HG02981 (cell line): ENCODE results near the gene TMOD2.
A peak's percentile ranks its signal among the peaks of the same experiment; 100 is the strongest.

ENCODE experiments used
- ATAC-seq: cut with Tn5 transposase; IDR thresholded peaks from one replicate; pipeline ENCODE4 v1.9.1; 2021; ENCODE audit warnings: mild to moderate bottlenecking, moderate library complexity; ENCODE audit not compliant: unreplicated experiment

The TMOD2 gene

DNA sequence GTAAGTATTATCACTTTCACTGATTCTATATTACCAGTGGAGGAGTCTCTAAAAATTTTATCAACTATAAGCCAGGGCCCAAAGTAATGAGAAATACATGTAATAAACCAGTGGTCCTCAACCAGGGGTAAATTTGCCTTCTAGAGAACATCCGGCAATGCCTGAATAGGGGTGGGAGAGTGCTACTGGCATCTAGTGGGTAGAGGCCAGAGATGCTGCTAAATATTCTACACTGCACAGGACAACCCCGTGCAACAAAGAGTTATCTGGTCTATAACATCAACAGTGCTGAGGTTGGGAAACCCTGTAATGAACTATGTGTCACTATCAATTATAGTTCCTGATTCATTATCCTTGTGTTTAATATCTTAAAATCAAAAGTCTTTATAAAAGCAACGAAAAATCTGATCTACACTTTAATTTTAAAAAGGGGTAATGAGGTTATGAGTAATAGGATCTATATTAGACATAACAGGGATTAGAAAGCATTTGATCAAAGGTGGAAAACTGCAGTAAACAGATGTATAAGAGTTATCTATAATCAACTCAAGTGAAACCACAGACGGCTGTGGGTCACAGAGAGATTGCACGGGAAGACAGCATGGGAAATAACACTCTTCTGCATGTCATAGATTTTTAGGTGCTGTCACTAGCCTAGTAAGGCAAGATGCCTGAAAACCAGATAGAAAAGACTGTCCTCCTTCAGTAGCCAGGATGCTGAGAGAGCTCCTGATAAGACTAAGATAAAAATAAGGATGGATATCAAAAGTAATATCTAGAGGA is 16.0 kb upstream of the TMOD2 start:
- no peak for ATAC-seq

DNA sequence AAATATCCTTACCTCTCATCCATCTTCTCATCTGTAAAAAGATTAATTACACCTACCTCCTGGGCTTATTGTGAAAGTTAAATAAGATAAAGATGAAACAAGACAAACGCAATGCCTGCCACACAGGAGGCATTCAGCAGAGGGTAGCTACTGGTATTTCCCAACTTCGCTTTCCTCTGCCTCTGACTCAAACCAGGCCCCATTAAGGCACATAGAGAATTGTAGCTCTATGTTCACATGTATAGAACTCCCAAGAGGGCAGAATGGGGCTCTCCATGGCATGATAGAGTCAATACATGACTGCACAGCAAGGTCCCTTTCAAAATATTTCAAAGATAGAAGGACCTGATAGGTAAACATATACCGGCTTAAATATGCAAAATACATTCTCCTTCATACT is 15.3 kb upstream of the TMOD2 start:
- ATAC-seq = peak; percentile 20

DNA sequence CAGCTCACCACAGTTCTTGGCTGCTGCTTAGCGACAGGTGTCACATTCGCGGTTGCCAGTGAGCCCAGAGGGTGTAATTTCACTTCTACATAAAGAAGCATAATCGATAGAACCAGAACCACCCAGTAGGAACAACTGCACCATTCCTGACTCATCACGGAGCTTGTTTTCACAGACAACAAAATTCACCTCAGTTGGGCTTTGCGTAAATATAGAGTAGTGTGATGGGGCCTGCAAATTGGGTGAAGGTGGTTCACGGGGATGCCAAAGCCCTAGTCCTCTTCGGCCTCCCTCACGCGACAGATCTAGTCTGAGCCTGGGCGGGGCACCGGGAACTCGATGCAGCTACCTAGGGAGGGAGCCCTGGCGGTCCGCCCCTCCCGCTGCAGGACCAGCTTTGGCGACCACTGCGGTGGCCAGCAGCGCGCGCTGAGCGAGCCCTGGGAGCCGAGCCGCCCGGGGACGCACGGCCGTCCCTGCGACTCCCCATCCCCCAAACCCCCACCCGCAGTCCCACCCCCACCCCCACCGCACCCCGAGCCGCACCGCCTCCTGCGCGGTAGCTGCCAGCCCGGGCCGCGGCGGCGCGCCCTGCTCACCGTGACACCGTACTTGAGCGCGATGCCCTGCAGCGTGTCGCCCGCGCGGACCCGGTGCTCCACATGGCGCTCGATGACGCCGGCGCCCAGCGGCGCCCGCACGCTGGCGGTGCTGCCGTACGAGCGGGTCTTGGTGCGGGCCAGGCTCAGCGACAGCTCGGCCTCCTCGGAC is 14.5 kb upstream of the TMOD2 start:
- peak; percentile 27 for ATAC-seq

DNA sequence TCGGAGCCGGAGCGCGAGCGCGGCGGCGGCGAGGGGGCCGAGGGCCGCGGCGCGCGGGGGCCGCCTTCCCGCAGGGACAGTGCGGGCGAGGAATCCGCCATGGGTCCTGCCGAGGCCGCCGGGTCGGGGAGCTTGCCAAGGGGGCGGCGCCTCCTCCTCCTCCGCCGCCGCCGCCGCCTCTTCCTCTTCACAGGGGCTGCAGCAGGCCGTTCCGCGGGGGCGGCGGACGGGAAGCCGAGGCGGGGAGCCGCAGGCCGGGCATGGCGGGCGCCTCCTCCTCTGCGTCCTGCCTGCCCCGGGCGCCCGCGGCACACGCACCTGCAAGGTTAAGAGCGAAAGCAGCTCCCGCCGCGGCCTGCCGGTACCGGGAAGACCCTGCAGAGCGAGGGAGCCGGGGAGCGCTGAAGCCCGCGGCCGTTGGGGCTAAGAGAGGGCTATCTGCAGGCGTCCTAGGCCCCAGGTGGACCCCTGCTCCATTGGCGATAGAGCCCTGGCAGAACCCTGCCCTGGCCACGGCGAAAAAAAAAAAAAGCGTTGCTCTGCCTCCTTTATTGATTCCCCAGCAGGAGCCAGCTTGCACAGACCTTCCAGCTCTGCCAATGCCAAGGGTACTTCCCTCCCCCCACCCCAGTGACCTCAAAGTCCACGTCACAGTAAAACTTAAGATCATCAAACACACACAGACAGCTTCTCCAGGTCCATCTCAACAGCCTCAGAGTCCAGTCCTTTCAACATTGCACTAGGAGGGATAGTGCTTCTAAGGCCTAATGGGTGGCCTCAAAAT is 13.7 kb upstream of the TMOD2 start, which contains the start of gene LYSMD2:
Gene LYSMD2, minus strand, starts transcription at position 134 of the 784 bp plus-strand sequence. Its CDS starts 33 bp downstream, at position 101.
- peak; percentile 28 for ATAC-seq

DNA sequence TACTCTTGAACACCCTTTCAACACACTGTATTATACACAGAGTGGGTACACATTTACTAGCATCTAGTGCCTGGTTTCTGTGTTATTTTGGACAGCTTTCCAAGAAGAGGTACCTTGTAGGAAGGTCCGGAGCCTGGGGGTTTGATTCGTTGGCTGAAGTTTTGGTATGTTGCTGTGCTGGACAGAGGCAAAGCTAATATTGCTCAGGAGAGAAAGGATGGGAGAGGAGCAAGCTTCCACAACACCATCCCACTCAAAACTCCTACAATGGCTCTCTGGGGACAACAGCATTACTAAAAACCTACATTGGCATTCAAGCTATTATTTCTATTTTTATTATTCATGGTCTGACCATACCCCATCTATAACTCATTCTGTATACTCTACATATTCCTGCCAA is 12.8 kb upstream of the TMOD2 start:
- ATAC-seq = no peak

DNA sequence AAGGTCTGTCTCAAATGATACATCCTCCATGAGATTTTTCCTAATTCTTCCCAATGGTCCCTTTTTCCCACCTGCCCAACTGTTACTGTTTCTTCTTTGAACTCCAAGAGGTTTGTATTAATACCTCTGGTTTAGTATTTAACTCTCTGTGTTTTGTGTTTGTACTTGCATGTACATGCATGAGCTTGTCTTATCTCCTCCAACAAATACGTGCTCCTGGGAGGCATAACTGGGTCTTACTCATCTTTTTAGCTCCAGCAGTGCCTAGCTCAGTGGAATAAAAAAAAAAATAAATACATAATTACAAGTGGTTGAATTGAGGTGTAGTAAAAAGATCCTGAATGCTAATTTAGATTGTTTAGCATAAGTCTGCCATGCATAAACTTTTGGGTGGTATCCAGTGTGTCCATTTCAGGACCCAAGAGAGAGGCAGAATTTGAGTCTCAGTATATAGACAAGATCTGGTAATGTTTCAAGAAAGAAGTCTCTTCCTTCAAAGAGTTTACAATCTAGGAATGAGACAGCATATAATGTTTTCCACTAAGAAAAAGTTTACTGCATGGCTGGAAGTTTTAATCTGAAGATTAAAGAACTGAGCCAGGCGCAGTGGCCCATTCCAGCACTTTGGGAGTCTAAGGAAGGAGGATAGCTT is 12.2 kb upstream of the TMOD2 start:
- no peak for ATAC-seq

DNA sequence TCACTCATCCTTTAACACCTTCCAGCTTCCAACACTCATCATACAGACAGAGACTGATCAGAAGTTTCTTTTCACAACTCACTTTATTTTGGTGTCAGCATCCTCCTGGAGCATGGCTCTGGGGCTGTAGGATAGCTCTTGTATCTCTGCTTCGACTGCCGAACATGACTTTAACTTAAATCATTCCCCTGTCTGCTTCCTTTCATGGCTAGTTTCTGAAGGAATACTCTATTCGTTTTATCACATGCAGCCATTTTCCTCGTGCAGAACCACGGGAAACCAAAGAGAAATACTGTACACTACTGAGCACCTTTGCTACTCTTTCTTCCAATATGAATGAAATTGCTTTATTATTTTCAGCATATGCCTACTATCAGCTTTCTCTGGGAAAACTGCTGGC is 2.1 kb upstream of the TMOD2 start:
- no peak for ATAC-seq

DNA sequence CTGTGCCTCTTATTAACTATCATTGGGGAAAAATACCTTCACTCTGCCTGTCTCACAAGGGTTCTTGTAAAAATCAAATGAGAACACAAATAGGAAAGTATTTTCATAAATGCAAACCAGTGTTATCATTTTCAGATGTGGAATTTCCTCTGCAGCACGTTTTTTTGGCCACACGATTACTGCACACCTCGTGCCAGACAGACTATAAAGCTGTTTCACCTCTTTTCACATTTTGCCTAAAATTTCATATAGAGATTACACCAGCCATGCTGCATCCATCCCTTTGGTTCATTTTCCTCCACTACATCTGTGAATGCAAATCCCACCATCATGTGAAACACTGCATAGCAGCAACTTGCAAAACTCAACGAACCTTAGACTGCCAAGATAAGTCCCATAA is 1.2 kb upstream of the TMOD2 start:
- ATAC-seq = no peak

DNA sequence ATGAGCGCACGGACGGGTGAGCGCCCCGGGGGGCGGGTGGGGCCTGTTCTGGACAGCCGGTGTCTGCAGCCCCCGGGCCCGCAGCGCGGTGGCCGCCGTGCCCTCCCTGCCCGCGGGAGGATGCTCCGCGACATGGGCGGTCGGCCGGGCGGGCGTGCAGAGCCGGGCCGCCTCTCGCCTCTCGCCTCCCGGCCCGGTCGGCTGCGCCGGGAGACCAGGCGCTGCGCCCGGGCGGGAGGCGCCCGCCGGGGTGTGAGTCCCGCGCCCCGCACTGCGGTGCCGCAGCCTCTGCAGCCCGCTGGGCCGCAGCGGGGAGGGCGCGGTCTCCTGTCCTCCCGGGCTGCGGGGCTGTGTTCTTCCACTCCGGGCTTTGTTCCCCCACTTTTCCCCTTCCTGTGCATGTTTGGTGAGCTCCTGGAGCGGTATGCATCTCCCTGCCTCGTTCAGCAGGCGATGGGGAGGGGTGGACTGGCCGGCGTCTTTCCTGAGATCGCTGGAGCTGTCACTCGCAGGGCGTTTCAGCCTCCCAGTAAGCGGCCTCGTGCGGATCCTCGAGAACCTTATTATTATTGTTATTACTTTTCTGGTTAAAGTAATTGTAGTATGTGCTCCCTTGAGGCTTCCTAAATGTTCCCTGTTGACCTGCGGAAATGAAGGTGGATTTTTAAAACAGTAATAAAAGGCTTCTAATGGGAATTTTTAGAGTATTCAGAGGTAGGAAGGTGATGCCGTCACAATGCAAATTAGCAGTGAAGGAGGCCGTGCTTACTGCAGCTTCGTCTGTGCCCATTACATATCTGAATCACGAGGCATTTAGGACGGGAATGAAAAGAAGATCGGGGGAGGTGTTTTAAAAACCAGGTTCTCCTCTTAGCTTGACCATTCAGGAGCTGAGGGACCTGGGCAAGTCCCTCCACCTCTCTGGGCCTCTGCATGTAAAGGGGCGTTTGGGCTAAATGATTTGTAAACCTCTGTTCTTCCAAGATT is 593 bp downstream of the TMOD2 start:
- ATAC-seq = peak; percentile 34

DNA sequence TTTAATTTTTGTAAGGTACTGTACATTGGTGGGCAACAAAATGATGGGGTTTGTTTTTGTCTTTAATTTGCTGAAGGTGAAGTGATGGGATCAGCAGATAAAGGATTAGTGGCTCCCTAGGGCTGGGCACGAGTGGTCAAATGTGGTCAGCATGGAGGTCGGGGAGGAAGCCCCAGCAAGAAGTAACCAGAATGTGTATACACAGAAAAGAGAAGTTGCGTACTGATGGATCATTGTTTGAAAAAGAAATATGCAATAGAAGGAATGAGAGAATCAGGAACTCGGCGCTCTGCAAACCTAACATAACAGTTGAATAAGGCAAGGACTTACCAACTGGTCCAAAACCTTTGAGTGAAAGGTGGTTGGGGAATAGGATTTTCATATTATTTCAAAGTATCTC is 1.5 kb downstream of the TMOD2 start:
- ATAC-seq = no peak

DNA sequence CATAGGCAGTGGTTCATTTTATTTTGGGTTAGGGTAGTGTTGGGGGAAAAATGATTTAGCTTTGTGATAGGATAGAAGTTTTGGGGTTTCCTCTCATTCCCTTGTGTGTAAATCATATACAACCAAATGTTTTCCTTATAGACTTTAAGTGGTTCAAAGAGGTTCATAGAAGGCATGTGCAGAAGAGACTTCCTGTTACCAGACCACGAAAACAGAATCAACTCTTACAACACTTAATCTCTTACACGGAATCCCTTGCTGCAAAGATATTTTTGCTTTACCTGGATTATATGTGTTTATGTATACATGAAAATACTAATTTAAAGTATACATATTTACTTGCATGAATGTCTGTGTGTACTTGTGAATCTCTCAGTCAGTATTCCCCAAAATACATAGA is 2.9 kb downstream of the TMOD2 start:
- ATAC-seq = no peak

DNA sequence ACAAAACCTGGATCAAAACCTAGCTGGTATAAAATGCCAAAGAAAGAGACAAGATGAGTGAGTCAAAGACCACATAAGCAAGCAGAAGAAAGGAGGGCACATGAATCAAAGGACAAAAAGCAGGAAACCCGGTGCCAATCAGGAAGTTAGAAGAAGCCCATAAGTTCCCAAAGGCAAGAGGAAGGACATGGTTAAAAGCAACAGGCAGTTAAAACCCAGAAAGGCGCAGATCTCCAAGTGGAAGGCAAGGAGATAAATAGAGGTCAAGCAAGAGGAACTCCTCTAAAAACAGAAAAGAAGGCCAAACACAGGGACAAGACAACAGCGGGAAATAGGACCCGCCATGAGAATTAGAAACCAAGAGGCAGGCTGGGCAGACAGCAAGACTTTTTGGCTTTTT is 4.4 kb downstream of the TMOD2 start:
- no peak for ATAC-seq

DNA sequence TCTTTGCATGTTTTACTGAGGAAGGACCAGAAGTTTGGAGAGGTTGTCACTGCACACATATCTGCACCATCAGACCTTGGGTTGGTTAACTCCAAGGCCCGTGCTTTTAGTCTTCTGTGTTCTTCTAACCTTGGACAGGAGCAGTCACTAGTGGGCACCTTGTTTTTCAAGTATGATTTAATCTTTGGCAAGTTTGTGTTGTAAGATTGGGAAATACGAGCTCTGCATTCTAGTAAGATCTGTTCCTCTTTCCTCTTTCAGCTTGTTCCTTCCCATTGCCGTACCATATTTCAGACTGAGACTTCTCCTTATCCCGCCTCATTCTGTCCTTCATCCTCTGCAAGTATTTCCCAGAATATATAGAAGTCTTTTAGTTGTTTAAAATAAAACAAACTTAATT is 5.1 kb downstream of the TMOD2 start:
- ATAC-seq = no peak

DNA sequence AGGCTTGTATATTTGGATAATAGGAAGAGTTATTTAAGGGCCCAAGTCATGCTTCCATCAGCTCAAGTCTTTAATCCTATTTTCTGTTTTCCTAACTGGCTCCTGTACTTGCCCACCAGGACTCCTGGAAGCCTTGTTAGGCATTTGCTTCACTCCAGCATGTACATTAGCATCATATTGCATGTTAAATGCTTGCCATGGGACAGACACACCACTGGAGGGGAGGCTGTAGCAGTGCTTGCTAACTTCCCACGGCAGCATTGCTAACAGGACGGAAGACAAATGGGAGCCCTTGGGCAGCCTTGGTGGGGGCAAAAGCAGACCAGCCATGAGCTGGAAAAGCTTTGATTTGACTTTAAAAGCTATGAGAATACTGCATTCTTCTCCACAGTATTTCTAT is 6.1 kb downstream of the TMOD2 start:
- ATAC-seq = no peak

DNA sequence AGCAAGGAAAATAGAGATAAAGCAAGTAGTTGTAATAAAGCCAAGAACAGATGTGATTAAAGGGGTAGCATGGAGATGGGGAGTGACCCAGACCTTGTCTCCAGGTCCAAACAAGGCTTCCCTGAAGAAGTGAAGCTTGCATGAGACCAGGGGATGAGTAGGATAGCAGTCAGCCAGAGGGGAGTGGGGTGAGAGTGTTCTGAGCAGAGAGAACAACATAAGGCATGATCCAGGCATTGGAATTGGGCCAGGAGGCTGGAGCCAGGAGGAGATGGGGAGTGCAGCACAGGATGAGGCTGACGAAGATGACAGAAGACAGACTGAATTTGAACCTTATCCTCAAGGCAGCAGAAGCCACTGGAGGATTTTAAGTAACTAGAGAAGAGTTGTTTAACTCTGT is 7.2 kb downstream of the TMOD2 start:
- ATAC-seq = no peak

DNA sequence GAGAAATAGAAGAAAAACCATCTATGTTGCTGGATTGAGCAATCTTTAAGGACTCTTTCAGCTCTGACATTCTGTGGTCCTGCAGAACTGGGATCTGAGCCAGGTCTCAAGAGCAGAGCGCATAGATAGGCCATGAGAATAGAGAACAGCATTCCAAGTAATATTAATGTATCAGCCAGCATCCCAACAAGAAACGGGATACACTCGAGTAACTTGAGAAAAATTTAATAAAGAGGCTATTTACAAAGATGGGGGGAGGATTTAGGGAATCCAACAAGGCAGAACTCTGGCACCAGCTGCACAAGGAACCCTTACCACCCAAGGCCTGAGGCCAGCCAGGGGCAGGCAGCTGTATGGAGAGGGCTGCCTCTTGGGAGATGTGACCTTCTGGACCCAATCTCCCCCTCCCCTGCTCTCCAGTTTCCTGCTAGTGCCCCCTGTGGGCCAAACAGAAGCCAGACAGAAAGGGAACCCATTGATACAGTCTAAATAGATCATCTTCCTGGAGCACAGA is 8.2 kb downstream of the TMOD2 start:
- ATAC-seq = no peak

DNA sequence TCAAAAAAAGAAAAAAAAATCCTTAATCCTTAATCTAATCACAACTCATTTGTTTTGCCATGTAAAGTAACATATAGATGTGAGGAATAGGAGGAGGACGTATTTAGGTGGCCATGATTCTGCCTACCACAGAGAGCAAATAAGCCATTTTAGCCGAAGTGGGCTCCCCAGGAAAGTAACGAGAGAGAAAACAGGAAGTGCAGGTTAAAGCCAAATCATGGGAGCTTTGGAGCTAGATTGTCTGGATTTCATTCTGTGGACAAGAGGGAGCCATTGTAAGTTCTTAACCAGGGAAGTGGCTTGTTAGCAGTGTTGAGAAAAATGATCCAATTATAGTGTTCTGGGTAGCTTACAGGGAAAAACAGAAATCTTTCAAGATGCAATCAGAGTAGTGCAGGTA is 9.4 kb downstream of the TMOD2 start:
- ATAC-seq = no peak

DNA sequence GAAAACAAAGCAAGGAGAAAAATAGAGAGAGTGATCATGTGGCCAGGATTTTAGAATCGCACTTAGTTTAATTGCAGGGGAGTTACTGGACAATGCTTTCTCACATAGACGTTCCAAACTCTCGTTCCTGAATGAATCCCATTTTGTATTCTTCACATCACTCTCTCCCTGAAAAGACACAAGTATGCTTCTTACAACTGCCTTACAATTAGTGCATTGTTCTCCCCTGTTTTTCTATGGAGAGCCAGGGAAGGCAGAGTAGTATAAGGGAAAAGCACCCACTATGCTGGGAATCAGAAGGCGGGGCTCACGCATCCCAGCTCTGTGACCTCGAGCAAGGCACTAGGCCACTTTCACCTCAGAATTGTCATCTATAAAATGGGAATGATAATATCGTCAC is 14.4 kb downstream of the TMOD2 start:
- ATAC-seq = no peak

DNA sequence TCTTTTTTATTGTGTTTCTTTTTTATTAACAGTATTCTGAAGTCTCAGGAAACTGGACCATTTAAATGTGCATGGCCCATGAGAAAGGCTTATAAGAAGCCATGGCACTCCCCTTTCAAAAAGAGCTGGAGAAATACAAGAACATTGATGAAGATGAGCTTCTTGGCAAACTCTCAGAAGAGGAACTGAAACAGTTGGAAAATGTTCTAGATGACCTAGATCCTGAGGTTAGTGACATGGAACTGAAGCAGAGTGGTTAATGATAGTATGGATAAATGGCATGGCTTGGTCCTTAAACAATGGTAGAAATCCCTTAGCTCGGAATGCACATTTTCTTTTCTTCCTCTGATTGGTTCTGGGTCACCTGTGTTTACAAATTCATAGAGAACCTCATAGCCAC is 14.9 kb downstream of the TMOD2 start:
- ATAC-seq = no peak

DNA sequence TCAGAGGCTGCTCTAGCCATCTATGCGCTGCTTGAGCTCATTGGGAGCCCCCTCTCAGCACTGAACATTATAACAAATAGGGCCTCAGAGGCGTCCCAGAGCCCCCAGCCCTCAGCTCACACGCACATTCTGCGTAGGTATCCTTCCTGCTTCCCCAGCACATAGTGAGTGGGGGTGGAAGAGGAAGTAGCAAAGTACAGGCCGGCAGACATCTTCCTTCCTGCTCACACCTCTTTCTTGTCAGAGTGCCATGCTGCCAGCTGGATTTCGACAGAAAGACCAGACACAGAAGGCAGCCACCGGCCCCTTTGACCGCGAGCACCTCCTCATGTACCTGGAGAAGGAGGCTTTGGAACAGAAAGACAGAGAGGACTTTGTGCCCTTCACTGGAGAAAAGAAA is 16.6 kb downstream of the TMOD2 start:
- ATAC-seq = no peak
